ENCODE results near the gene CNTRL.

CNTRL gene

DNA sequence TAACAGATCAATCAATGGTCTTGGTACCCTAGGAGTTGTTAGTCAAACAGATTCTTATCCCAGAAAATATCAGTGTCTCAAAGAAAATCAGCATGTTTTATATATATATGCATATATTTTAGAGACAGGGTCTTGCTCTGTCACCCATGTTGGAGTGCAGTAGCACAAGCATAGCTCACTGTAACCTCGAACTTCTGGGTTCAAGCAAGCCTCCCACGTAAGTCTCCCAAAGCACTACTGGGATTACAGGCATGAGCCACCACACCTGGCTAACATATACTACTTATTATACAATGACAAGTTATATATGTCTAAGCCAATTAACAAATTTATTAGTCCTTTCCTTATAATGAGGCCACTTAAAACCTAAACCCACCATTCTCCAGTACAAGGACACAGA is 116.5 kb downstream of the CNTRL start:
- H3K9ac ChIP-seq (ENCODE audit: insufficient read length) = no peak overlapping the region
- no peaks in the 10 kb centered on the region for H3K9me3 ChIP-seq (ENCODE audit: low read depth, low read length)
- H3K36me3 ChIP-seq (ENCODE audit: insufficient read depth, low read length) = peaks cover 11% of the 10 kb centered on the region
- no peak overlapping the region for H3K27ac ChIP-seq
- DNase-seq (ENCODE audit: low read depth, low spot score) = no peak
- no peak overlapping the region for H3K4me3 ChIP-seq
- TF ChIP-seq FOXP2 (optimal IDR thresholded peaks at IDR 0.05; ENCODE audit: control extremely low read depth, extremely low read length, insufficient read depth) (no peak), POLR2AphosphoS5 (IDR thresholded peaks at IDR 0.05; ENCODE audit: borderline replicate concordance, low read depth, low read length) (no peak), EZH2 (IDR thresholded peaks at IDR 0.05) (no peak)

DNA sequence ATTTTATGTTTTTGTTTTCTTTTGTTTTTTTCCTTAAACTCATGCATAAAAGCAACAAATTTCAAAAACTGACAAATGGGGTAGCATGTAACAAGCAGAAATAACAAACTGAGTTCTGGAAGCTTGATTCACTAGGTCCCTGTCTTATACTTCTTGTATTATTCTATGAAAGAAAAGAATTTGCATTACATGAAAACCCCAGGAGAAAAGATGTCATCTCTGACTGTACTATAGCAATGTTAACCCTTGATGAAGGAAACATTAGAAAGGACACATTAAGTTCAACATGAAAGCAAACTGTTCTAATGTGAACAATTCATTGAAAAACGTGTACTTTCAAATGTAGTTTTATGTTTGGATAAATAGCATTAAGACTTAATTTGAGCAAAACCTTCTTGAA is 117.8 kb downstream of the CNTRL start:
- TF ChIP-seq FOXP2 (optimal IDR thresholded peaks at IDR 0.05; ENCODE audit: control extremely low read depth, extremely low read length, insufficient read depth) = no peak
- TF ChIP-seq EZH2 (IDR thresholded peaks at IDR 0.05) = no peak
- TF ChIP-seq POLR2AphosphoS5 (IDR thresholded peaks at IDR 0.05; ENCODE audit: borderline replicate concordance, low read depth, low read length) = no peak
- no peak for DNase-seq (ENCODE audit: low read depth, low spot score)
- Histone ChIP-seq H3K4me3 (no peak overlapping the region), H3K9me3 (ENCODE audit: low read depth, low read length) (no peaks in the 10 kb centered on the region), H3K27ac (no peak overlapping the region), H3K9ac (ENCODE audit: insufficient read length) (no peak overlapping the region), H3K36me3 (ENCODE audit: insufficient read depth, low read length) (peaks cover 4% of the 10 kb centered on the region; the same call in 1 of the 2 replicates)

DNA sequence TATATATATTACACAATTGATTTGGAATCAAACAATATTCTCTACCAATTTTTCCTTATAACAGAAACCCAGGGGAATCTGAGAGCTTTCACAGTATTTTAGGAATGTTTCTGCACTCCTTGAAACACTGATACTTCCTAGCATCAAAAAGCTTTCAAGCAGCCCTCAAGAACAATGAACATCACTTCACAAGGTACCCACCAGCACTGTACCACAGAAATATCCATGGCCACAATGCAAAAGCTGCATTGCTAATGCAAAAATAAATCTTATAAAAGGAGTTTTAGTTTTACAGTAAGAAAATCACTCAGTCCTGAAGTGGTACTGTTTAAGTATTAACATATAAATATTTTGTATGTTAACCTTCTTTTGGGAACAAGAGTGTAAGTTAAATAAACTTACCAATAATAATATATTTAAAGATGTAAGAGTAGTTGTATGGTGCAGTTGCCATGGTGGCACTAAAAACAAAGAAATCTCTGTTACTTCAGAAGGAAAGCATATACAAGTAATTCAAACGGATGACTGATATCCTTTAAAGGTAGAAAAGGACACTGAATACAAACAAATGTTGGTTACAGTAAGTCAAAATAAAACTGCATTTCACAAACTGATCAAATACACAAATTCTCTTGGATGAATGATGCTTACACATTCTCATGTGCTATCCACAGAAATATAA is 118.3 kb downstream of the CNTRL start:
- no peak for TF ChIP-seq POLR2AphosphoS5 (IDR thresholded peaks at IDR 0.05; ENCODE audit: borderline replicate concordance, low read depth, low read length)
- TF ChIP-seq FOXP2 (optimal IDR thresholded peaks at IDR 0.05; ENCODE audit: control extremely low read depth, extremely low read length, insufficient read depth) = no peak
- TF ChIP-seq EZH2 (IDR thresholded peaks at IDR 0.05) = no peak
- no peak overlapping the region for H3K27ac ChIP-seq
- no peak overlapping the region for H3K4me3 ChIP-seq
- H3K9me3 ChIP-seq (ENCODE audit: low read depth, low read length) = no peaks in the 10 kb centered on the region
- peaks cover 4% of the 10 kb centered on the region; the same call in 1 of the 2 replicates for H3K36me3 ChIP-seq (ENCODE audit: insufficient read depth, low read length)
- no peak overlapping the region for H3K9ac ChIP-seq (ENCODE audit: insufficient read length)
- DNase-seq (ENCODE audit: low read depth, low spot score) = no peak

DNA sequence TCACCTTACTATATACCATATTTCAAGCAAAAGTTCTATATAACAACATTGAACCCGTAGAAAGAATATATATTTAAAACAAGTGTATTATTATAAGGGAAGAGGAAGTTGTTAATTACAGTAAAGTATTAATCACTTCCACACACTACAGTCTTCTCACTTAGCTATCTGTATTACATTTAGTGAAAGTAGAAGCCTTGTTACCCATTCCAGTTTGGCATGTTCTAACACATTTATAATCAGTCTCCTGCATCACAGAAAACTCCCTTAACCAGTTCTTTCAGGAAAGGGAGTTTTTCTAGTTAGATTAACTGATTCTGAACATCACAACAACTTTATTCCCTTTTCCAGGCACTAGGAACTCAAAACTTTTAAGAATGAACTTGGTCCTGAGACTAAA is 120.0 kb downstream of the CNTRL start:
- Histone ChIP-seq H3K27ac (0 out of 2 replicates have a peak overlapping the region, but pooled peaks have one; percentile 33), H3K9me3 (ENCODE audit: low read depth, low read length) (no peaks in the 10 kb centered on the region), H3K9ac (ENCODE audit: insufficient read length) (peak overlapping the region; percentile 39), H3K4me3 (no peak overlapping the region), H3K36me3 (ENCODE audit: insufficient read depth, low read length) (peaks cover 4% of the 10 kb centered on the region; the same call in 1 of the 2 replicates)
- TF ChIP-seq EZH2 (IDR thresholded peaks at IDR 0.05) = no peak
- no peak for TF ChIP-seq POLR2AphosphoS5 (IDR thresholded peaks at IDR 0.05; ENCODE audit: borderline replicate concordance, low read depth, low read length)
- DNase-seq (ENCODE audit: low read depth, low spot score) = no peak

DNA sequence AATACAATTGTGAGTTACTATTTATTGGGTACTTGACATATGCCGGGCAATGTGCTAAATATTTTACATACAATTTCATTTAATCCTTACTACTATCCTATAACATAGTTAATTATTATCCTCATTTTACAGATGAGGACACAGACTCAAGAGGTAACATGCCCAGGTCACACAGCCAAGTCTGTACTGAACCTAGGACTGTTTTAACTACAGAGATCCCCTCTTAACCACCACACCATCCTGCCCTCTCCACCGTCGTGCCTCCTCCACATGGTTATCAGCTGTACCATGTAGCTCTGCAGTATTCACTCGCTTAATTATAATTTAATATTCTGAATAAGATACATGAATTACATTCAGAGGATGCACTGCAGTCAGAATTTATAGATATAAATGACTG is 121.6 kb downstream of the CNTRL start:
- peaks cover 4% of the 10 kb centered on the region; the same call in 1 of the 2 replicates for H3K36me3 ChIP-seq (ENCODE audit: insufficient read depth, low read length)
- no peak for DNase-seq (ENCODE audit: low read depth, low spot score)
- H3K4me3 ChIP-seq = peak overlapping the region; percentile 15
- H3K9ac ChIP-seq (ENCODE audit: insufficient read length) = peak overlapping the region; percentile 52
- no peak for TF ChIP-seq POLR2AphosphoS5 (IDR thresholded peaks at IDR 0.05; ENCODE audit: borderline replicate concordance, low read depth, low read length)
- TF ChIP-seq FOXP2 (optimal IDR thresholded peaks at IDR 0.05; ENCODE audit: control extremely low read depth, extremely low read length, insufficient read depth) = no peak
- no peak for TF ChIP-seq EZH2 (IDR thresholded peaks at IDR 0.05)
- H3K9me3 ChIP-seq (ENCODE audit: low read depth, low read length) = no peaks in the 10 kb centered on the region
- H3K27ac ChIP-seq = peak overlapping the region; percentile 7; the same call in 1 of the 2 replicates

DNA sequence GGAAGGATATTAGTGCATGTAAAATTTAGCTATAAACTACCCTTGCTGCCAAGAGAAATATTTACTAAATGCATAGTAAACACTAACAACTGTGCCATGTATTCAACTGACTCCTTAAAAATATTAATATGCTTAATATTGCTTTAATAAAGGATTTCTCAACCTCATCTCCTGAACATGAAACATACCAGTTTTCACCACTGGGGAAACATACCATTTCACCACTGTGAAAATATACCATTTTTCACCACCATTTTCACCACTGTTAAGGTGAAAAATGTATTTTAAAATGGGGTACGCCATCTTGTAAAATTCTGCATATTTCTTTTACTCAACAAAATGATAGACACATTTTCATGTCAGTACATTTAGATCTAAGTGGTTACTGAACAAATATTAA is 122.4 kb downstream of the CNTRL start:
- H3K9me3 ChIP-seq (ENCODE audit: low read depth, low read length) = no peaks in the 10 kb centered on the region
- H3K4me3 ChIP-seq = no peak overlapping the region
- DNase-seq (ENCODE audit: low read depth, low spot score) = no peak
- no peak overlapping the region for H3K9ac ChIP-seq (ENCODE audit: insufficient read length)
- 0 out of 2 replicates have a peak overlapping the region, but pooled peaks have one; percentile 15 for H3K27ac ChIP-seq
- TF ChIP-seq FOXP2 (optimal IDR thresholded peaks at IDR 0.05; ENCODE audit: control extremely low read depth, extremely low read length, insufficient read depth) = no peak
- TF ChIP-seq EZH2 (IDR thresholded peaks at IDR 0.05) = no peak
- no peak for TF ChIP-seq POLR2AphosphoS5 (IDR thresholded peaks at IDR 0.05; ENCODE audit: borderline replicate concordance, low read depth, low read length)
- H3K36me3 ChIP-seq (ENCODE audit: insufficient read depth, low read length) = peaks cover 2% of the 10 kb centered on the region; the same call in 1 of the 2 replicates

DNA sequence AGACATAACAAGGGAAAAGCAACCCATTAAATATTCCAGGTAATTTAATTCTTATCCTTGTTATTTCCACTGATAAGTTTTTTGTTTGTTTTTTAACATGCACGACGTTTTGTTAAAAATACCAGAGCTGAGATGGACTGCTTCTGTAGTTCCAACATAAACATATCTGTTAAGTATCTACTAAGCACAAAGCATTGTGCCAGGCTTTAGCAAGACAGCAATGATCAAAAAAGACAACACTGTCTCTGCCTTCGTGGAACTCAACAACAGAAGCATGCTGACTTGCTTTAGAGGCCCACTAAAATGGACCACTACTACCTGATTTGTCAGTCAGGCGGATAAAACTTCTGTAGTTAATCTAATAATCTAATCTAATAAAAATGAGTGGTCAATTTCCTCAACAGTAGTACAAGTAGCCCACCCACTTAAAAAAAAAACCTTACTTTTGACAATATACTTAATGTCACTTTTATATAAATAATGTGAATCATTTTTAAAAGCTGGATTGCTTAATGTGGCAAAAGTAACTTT is 123.8 kb downstream of the CNTRL start:
- H3K36me3 ChIP-seq (ENCODE audit: insufficient read depth, low read length) = no peaks in the 10 kb centered on the region; the same call in 1 of the 2 replicates
- DNase-seq (ENCODE audit: low read depth, low spot score) = no peak
- no peak overlapping the region for H3K27ac ChIP-seq
- no peaks in the 10 kb centered on the region for H3K9me3 ChIP-seq (ENCODE audit: low read depth, low read length)
- H3K9ac ChIP-seq (ENCODE audit: insufficient read length) = peak overlapping the region; percentile 89
- H3K4me3 ChIP-seq = peak overlapping the region; percentile 77
- TF ChIP-seq POLR2AphosphoS5 (IDR thresholded peaks at IDR 0.05; ENCODE audit: borderline replicate concordance, low read depth, low read length) = no peak
- no peak for TF ChIP-seq EZH2 (IDR thresholded peaks at IDR 0.05)
- no peak for TF ChIP-seq FOXP2 (optimal IDR thresholded peaks at IDR 0.05; ENCODE audit: control extremely low read depth, extremely low read length, insufficient read depth)

DNA sequence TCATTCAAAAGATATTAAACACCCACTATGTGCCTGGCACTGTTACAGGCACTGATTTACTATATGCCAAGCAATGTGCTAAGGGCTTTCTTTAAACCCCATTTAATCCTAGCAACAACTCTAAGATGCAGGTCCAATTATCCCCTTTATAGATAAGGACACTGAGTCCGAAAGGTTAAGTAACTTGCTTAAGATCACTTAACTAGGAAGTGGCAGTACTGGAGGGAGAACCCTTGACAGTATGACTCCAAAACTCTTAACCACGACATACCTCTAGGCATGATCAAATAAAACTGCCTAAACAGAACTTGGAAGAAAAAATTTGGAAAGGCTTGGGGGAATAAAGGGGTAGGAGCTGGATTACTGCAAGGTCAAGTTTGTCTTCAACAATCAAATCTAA is 125.2 kb downstream of the CNTRL start:
- no peaks in the 10 kb centered on the region for H3K9me3 ChIP-seq (ENCODE audit: low read depth, low read length)
- no peak overlapping the region for H3K27ac ChIP-seq
- H3K4me3 ChIP-seq = peak overlapping the region; percentile 77
- H3K36me3 ChIP-seq (ENCODE audit: insufficient read depth, low read length) = no peaks in the 10 kb centered on the region; the same call in 1 of the 2 replicates
- TF ChIP-seq POLR2AphosphoS5 (IDR thresholded peaks at IDR 0.05; ENCODE audit: borderline replicate concordance, low read depth, low read length) = no peak
- TF ChIP-seq EZH2 (IDR thresholded peaks at IDR 0.05) = no peak
- TF ChIP-seq FOXP2 (optimal IDR thresholded peaks at IDR 0.05; ENCODE audit: control extremely low read depth, extremely low read length, insufficient read depth) = no peak
- H3K9ac ChIP-seq (ENCODE audit: insufficient read length) = peak overlapping the region; percentile 89
- no peak for DNase-seq (ENCODE audit: low read depth, low spot score)
